Stimulated activated CD8-positive, alpha-beta memory T cell treated with anti-CD3 and anti-CD28 coated beads, Interleukin-7, amount 100 ng/mL, for 1 hour (primary cell): Measurements from ENCODE around the gene SPATA1.
"Not testable (repeated sequence)": the region's sequence is repeated elsewhere in the genome, so short reads cannot be mapped to it uniquely, and the experiment has no call there.

Experiments
- DNase-seq, 2 donors: peaks; one replicate each; pipeline ENCODE4 v3.0.0-alpha.2; 2020; ENCODE audit warnings: low read depth in 2 of 2

Gene SPATA1

DNA sequence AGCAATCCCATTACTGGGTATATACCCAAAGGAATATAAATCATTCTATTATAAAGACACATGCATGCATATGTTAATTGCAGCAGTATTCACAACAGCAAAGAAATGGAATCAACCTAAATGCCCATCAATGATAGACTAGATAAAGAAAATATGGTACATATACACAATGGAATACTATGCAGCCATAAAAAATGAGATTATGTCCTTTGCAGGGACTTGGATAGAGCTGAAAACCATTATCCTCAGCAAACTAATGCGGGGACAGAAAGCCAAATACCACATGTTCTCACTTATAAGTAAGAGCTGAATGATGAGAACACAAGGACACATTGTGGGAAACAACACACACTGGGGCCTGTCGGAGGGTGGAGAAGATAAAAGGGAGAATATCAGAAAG, 88.8 kb downstream of the SPATA1 start:
- not testable (repeated sequence) for DNase-seq

DNA sequence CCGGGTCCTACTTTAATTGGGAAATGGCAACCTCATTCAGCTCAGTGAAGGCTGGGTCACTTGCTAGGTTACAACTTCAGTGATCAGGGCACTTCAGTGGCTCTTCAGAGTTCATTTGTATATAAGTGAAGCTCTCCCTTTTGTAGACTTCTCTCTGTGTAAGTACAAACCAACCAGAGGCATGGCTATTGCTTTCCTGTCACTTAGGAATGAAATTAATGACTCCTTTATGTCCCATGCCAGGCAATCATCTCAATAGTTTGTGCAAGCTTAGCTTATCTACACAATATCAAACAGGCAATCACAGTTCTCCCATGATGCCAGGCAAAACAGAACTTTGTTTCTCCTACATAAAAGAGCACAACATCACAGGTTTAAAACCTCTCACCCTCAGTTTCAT, 90.8 kb downstream of the SPATA1 start:
- no peak for DNase-seq

DNA sequence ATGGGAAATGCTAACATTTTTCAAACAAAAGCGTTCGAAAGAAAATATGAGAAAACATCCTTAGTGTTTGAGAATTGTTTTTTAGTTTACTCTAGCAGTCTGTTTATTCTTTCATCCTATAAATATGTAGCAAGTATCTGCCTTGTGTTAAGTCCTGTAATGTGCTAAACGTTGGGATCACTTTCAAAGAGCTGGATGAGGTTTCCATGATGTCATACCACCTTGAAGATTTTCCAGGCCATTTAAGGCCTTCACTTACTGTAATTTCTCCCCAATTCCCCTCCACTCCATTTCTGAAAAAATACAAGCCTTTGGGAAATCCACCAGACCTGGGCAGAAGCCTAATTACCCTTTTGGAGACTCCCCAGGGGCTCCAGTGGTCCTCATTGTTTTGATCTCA, 92.2 kb downstream of the SPATA1 start:
- DNase-seq = no peak

DNA sequence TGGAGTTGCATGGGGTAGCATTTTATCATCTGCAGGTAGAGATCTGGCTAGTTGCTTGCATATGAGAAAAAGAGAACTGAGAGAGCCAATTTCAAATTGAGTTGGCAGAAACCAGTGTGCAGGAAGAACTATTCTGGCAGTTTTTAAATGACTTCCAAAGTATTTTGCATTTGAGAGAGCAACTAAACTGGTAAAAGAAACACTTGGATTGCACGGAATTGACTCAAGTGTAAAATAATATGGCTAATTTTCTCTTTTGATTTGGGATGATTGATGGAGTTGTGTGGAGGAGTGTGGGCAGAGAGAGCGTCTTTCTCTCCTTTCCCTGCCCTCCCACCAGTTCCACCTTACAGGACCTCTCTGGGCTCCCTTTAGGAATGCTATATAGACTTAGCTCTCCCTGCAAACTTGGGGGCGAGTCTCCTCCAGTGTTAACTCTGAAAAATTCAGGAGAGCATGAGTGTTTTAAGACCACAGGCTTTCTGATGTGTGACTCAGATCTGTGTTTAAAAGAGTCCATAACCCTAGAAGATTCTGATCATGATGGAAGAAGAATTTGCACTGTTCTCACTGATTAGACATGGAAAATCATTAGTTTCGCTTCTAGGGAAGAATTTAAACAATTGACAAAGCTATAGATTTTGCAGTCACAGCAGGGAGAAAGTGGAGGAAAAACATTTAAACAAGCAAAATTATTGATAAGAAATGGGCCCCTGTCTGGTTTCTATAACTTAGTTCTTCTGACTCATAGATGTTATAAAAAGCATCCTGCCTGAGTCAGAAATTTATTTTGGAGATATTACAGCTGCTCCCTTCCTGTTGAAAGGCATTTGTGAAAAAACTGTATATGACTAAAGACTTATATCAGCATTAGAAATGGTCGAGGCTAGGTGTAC, 92.9 kb downstream of the SPATA1 start:
- DNase-seq = no peak

DNA sequence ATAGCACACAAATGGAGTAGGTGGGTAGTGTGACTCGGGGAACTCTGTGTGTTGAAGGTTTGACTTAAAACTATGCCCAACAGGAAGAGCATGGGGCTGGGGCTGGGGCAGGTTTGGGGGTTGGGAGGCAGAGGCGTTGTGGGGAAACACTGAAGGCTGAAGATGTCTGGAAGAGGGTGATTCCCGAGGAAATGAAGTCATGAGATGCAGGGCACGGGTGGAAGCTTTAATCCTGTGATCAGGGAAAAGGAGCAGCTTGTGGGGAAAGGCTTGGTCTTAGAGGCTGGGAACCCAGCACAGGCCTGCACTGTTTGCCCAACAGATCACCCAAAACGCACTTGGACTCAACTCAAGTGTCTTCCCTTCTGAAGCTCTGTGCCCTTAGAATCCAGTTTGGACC, 94.6 kb downstream of the SPATA1 start:
- DNase-seq = no peak

DNA sequence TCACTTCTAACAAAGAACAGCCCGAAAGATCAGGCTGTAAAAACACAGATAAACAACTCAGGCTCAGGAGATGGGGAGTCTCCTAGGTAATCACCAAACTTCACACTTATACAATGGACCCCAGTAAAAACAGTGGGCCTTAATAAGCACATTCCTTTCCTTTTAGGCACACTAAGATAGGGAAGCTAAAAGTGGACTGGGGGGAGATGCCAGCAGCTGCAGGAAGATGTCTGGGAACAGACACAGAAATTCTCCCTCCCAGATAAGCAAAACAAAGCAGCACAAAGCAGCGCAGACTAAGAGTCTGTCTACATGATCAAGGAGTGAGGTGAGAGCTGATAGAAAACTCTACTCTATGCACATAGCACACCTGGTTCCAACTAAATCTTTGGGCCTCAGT, 97.0 kb downstream of the SPATA1 start:
- DNase-seq = no peak

DNA sequence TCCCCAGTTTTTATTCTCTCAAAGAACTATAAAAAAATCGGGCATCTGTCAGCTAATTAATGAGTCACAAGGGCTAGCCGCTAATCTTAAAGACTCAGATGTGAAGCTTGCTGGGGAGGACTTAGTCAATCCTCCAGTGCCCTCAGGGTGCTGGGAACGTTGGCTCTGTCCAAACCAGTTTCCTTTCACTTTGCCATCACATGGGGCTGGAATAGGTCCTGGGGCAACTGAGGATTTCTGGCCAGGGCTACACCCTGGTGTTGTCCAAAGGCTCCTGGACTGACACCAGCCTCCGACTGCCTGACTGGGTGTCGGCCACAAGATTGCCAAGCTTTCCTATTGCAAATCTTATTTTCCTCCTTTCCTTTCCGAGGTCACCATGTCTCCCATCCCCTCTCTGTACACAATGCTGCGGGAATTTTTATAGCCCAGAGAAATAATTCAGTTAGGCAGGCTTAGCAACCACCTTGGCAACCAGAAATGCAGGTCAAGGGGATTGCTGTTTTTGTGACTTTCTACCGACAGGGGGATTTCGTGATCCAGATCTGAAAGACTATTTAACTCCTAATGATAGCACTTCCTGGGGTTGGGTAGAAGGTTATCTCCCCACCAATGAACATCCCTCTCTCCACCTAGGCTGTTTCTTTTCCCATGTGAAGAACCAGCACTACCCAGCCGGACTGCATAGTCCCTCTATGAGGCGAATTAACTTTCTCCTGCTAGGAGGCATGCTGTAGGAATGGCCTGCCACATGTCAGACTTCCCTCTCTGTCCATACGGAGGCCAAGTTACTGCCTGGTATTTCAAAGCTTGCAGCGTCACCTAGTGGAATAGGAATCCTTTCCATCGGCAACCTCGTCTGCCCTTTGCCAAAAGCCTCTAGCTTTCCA, 98.0 kb downstream of the SPATA1 start:
- DNase-seq = no peak

DNA sequence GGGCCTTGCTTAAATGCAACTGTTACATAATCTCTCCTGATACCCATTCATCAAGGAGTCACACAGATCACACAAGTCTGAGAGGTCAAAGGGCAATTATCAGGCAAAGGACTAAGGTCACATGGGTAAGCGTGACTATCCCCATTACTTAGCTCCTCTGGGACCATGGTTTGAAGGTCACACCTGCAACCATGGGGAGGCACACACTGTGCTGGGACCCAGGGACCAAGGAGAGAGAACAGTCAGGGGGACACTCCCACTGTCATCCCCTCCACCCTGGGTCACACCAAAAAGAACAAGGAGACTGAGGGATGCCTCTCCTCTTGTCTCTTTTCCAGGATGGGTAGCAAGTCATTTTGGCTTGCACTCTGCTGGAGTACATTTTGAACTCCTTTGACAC, 99.0 kb downstream of the SPATA1 start:
- no peak for DNase-seq

DNA sequence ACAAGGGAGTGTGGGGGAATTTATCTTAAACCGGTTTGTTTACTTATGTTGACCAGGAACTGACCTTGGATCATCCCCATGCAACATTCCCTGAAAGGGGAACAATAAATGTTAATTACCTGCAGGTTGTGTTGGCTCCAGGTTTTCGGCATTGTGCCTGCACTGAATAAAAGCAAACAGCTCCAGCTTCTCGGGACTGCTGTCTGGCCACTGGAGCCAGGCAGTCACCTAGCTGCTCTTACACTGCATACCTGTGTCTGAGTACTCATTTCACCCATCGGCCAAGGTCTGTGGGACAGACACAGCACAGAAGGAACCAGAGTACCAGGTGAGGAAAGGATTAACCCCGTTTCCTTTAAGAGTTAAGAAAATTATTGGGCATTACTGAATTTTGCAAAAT, 100.8 kb downstream of the SPATA1 start:
- DNase-seq = no peak

DNA sequence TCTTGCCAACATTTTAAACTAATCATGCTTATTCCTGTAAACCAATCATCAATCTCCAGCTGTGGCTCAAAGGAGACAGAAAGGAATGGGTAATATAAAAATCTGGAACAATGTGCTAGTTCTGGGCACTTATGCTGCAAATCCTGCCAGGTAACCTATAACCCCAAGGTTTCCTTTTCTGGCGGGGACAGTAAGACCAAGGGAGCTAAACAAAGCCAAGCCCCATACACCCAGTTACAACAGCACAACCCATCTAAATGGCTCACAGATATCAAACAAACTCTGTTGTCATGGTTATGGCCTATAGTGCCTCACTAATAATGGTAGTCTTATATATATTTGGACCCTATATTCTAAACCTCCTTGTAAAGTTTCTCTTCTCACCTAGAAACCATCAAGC, 104.9 kb downstream of the SPATA1 start:
- DNase-seq = no peak

DNA sequence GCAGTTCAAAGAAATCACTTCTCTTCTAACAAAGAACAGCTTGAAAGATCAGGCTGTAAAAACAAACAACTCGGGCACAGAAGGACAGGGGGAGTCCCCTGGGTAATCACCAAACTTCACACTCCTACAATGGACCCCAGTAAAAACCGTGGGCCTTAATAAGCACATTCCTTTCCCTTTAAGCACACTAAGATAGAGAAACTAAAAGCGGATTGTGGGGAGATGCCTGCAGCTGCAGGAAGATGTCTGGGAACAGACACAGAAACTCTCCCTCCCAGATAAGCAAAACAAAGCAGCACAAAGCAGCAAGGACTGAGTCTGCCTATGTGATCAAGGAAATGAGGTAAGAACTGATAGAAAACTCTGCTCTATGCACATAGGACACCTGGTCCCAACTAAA, 105.6 kb downstream of the SPATA1 start:
- DNase-seq = no peak

DNA sequence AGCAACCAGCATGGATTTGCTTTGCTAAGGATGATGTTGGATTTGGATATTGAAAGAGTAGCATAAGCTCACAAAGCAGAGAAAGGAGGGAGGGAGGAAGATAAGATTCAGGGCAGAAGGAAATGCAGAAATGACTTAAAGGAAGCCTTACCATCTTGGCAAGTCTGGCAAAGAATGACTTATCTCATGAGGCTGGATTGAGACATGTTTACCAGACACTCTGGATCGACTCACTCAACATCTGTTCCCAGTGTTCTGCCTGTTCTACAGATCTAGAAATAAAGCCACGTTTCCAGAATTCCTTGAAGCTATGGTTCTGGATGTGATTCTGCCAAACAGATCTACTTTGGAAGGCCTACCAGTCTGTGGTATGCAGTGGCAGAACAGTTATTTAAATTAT, 106.8 kb downstream of the SPATA1 start:
- DNase-seq = no peak

DNA sequence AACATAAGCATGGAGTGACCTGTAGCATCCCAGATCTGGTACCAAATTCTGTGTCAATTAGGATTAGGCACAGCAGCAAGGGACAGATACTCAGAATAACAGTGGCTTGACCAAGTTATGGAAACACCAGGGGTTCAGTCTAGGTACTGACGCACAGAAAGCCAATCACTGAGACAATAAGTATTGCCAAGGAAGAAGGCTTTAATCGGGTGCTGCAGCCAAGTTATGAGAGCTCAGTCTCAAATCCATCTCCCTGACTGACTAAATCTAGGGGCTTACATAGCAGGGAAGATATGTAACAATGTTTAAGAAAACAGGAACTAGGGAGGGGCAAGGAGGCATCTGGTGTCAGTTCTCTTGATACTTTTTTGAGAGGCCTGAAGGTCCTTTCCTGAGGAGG, 107.7 kb downstream of the SPATA1 start:
- DNase-seq = no peak

DNA sequence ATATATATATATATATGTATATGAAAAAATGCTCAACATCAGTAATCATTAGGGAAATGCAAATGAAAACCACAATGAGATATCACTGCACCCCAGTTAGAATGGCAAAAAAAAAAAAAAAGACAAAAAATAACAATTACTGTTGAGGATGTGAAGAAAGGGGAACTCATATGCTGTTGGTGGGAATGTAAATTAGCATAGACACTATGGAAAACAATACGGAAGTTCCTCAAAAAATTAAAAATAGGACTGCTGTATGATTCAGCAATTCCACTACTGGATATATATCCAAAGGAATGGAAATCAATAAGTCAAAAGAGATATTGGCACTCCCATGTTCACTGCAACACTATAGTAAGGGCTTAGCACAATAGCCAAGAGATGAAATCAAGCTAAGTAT, 109.6 kb downstream of the SPATA1 start:
- no peak for DNase-seq
